BE2C (cell line): Measurements from ENCODE around the gene LRRC7.

Experiments used
- DNase-seq: peaks from one replicate; pipeline ENCODE4 v3.0.0-alpha.2; 2020
- H3K27me3 ChIP-seq: fragments of 250-450 bp; sonication (Bioruptor Pico); 2 replicates; pipeline ENCODE4 v1.5.1; 2020; ENCODE audit warnings: mild to moderate bottlenecking
- H3K36me3 ChIP-seq: fragments of 250-450 bp; sonication (Bioruptor Pico); 2 replicates; pipeline ENCODE4 v1.5.1; 2020; ENCODE audit warnings: mild to moderate bottlenecking
- H3K4me1 ChIP-seq: fragments of 250-450 bp; sonication (Bioruptor Pico); 2 replicates; pipeline ENCODE4 v1.5.1; 2020
- H3K4me3 ChIP-seq: 2 replicates; pipeline ENCODE4 v1.5.1; 2011; ENCODE audit warnings: low read depth, low read length
- H3K9me3 ChIP-seq: fragments of 250-450 bp; sonication (Bioruptor Pico); 2 replicates; pipeline ENCODE4 v1.5.1; 2020
- CTCF ChIP-seq: IDR thresholded peaks from 2 replicates; pipeline ENCODE4 v1.5.1; 2012; ENCODE audit warnings: mild to moderate bottlenecking, low read depth, low read length

LRRC7 gene

GRCh38 chr1:70164350-70164749, 596.6 kb downstream of the LRRC7 start:
- H3K4me3 ChIP-seq, result no peak overlapping the region
- no peaks in the 10 kb centered on the region for H3K27me3 ChIP-seq
- H3K36me3 ChIP-seq, result no peaks in the 10 kb centered on the region
- no peak for TF ChIP-seq CTCF
- H3K4me1 ChIP-seq, result no peaks in the 10 kb centered on the region
- DNase-seq, result no peak
- no peaks in the 10 kb centered on the region for H3K9me3 ChIP-seq

- no peak for DNase-seq
- Histone ChIP-seq H3K9me3 (no peaks in the 10 kb centered on the region), H3K4me1 (no peaks in the 10 kb centered on the region), H3K36me3 (no peaks in the 10 kb centered on the region), H3K27me3 (no peaks in the 10 kb centered on the region), H3K4me3 (no peak overlapping the region)
- TF ChIP-seq CTCF, result no peak
Observed at GRCh38 chr1:70168283-70168682, 600.6 kb downstream of the LRRC7 start.

DNA sequence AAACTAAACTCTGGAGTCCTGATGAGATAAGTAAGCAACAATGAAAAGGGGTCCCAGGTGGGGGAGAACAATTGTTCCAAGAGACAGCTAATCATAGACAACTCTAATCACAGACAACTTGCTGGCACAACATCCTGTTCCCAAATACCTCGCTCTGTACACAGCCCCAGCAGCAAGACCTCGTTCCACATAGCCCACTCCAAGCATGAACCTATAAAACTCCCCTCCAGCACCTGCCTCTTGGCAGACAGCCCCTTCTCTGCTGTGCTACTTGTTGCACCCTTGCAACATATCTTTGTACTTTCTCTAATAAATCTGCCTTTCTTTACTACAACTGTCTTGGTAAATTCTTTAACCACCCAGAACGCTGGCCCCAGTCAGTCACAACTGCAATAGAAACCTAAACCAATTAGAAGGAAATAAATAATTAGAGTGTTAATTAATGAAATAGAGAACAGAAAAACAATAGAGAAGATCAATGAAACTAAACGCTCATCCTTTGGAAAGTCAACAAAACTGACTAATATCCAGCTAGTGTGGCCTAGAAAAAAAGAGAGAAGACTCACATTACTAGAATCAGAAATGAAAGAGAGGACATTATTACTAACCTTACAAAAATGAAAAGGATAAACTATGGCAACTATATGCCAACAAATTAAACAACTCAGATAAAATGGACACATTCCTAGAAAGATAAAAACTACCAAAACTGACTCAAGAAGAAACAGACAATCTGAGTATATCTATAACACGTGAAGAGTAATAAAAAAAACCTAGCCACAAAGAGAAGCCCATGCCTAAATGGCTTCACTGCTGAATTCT, 601.5 kb downstream of the LRRC7 start:
- Histone ChIP-seq H3K4me1 (no peaks in the 10 kb centered on the region), H3K9me3 (no peaks in the 10 kb centered on the region), H3K36me3 (no peaks in the 10 kb centered on the region), H3K4me3 (no peak overlapping the region), H3K27me3 (no peaks in the 10 kb centered on the region)
- no peak for DNase-seq
- TF ChIP-seq CTCF, result no peak

DNA sequence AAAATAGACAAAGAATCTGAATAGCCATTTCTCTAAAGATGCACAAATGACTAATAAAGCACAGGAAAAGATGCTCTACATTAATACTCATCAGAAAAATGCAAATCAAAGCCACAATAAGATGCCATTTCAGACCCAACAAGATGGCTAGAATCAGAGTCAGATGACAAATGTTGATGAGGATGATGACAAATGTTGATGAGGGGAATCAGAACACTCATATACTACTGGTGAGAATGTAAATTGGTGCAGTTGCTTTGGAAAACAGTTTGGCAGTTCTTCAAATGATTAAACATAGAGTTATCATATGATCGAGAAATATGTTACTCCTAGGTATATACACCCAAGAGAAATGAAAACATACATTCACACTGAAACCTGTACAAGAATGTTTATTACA, 603.8 kb downstream of the LRRC7 start:
- no peaks in the 10 kb centered on the region for H3K27me3 ChIP-seq
- no peaks in the 10 kb centered on the region for H3K36me3 ChIP-seq
- no peak overlapping the region for H3K4me3 ChIP-seq
- no peak for DNase-seq
- no peaks in the 10 kb centered on the region for H3K4me1 ChIP-seq
- TF ChIP-seq CTCF, result no peak
- no peaks in the 10 kb centered on the region for H3K9me3 ChIP-seq
